Measurements from ENCODE around the gene UVSSA. TPM values are rescaled to one million over a fixed set of nuclear protein-coding genes. Genes with fewer than 3 reads are reported as not detected.

The UVSSA gene
- total RNA-seq, 1 donor from 2014 or later, result 5.9 TPM

- Histone ChIP-seq H3K4me1 (peaks cover 43% of the 10 kb centered on the region), H3K27me3 (ENCODE audit: low read depth) (no peaks in the 10 kb centered on the region), H3K36me3 (peaks cover 24% of the 10 kb centered on the region), H3K9me3 (replicated peaks) (no peaks in the 10 kb centered on the region), H3K27ac (replicated peaks) (peak overlapping the region; percentile 66), H3K4me3 (peak overlapping the region; percentile 60)
- DNase-seq, result peak; percentile 86
- TF ChIP-seq CTCF (IDR thresholded peaks at IDR 0.05; ENCODE audit: borderline replicate concordance), result peak; percentile 12
- intact Hi-C loops (cut with micrococcal nuclease), result no loop called here
These were observed 37.6 kb upstream of the UVSSA start for GRCh38 chr4:1309261-1310010.

- peaks cover 43% of the 10 kb centered on the region for H3K4me1 ChIP-seq
- DNase-seq, result no peak
- peaks cover 32% of the 10 kb centered on the region for H3K36me3 ChIP-seq
- peak overlapping the region; percentile 66 for H3K27ac ChIP-seq (replicated peaks)
- TF ChIP-seq CTCF (IDR thresholded peaks at IDR 0.05; ENCODE audit: borderline replicate concordance), result no peak
- no peaks in the 10 kb centered on the region for H3K27me3 ChIP-seq (ENCODE audit: low read depth)
- peak overlapping the region; percentile 60 for H3K4me3 ChIP-seq
- no peaks in the 10 kb centered on the region for H3K9me3 ChIP-seq (replicated peaks)
- intact Hi-C loops (cut with micrococcal nuclease), result no loop called here
These were observed 36.8 kb upstream of the UVSSA start for GRCh38 chr4:1310031-1310795.

GRCh38 chr4:1310796-1311631 lies 36.0 kb upstream of the UVSSA start:
- TF ChIP-seq CTCF (IDR thresholded peaks at IDR 0.05; ENCODE audit: borderline replicate concordance), result no peak
- Histone ChIP-seq H3K4me3 (no peak overlapping the region), H3K36me3 (peaks cover 38% of the 10 kb centered on the region), H3K9me3 (replicated peaks) (no peaks in the 10 kb centered on the region), H3K4me1 (peaks cover 43% of the 10 kb centered on the region), H3K27ac (replicated peaks) (no peak overlapping the region), H3K27me3 (ENCODE audit: low read depth) (no peaks in the 10 kb centered on the region)
- intact Hi-C loops (cut with micrococcal nuclease), result no loop called here
- no peak for DNase-seq

DNA sequence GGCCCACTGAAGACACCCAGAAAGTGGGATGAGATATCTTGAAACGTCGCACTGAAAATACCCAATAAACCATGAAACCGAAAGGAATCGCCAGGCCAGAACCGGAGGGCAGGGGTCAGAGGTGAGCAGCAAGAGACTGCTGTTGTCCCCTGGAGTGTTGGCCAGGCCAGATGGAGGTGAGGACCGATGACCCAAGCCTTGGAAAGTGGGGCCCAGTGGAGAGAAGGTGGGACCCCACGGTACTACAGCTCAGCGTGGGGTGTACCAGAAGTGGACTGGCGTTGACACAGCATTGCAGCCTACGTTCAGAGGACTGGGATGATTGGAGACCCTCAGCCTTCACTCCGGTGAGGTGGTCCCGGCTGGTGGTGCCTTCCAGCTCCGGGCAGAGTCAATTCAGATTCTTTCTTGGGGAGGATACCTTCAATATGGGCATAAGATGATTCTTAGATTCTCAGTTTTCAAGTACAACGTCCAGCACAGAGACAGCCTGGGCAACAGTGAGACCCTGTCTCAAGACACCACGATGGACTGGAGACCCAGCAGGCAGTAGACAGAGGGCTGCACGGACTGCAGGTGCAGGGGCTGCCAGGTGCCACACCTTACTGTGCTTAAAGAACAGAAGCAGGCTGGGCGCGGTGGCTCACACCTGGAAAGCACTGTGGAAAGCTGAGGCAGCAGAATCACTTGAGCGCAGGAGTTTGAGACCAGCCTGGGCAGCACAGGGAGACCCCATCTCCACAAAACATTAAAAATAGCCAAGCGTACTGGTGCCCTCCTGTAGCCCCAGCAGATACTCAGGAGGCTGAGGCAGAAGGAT lies 34.0 kb upstream of the UVSSA start:
- no peak for TF ChIP-seq CTCF (IDR thresholded peaks at IDR 0.05; ENCODE audit: borderline replicate concordance)
- Histone ChIP-seq H3K27me3 (ENCODE audit: low read depth) (no peaks in the 10 kb centered on the region), H3K4me1 (peaks cover 42% of the 10 kb centered on the region), H3K9me3 (replicated peaks) (no peaks in the 10 kb centered on the region), H3K4me3 (no peak overlapping the region), H3K36me3 (peaks cover 53% of the 10 kb centered on the region), H3K27ac (replicated peaks) (no peak overlapping the region)
- DNase-seq, result no peak
- intact Hi-C loops (cut with micrococcal nuclease), result no loop called here
